Smooth muscle cell (in vitro differentiated cells): ENCODE results near the gene TUBG1. TPM values are rescaled to one million over a fixed set of nuclear protein-coding genes. Genes with fewer than 3 reads are reported as not detected.
A peak's percentile ranks its signal among the peaks of the same experiment; 100 is the strongest.

ENCODE experiments used
- DNase-seq: peaks from one replicate; lab custom pipeline; 2025; ENCODE audit not compliant: unreplicated experiment; lab: John Stamatoyannopoulos, UW
- H2AFZ ChIP-seq: fragments of 200-600 bp; sonication (generic); 2 replicates; pipeline ENCODE4 v1.6.0; 2016; ENCODE audit warnings: antibody characterized with exemption, low read depth, mild to moderate bottlenecking
- H3F3A ChIP-seq: fragments of 200-600 bp; sonication (generic); 2 replicates; pipeline ENCODE4 v1.6.0; 2017; ENCODE audit warnings: antibody characterized with exemption, low read depth
- H3K27ac ChIP-seq: fragments of 200-600 bp; sonication (generic); 2 replicates; pipeline ENCODE4 v1.5.1; 2016; ENCODE audit warnings: low read depth, mild to moderate bottlenecking
- H3K27me3 ChIP-seq: fragments of 200-600 bp; sonication (generic); 2 replicates; pipeline ENCODE4 v1.6.1; 2016; ENCODE audit warnings: low read depth, mild to moderate bottlenecking
- H3K36me3 ChIP-seq: fragments of 200-600 bp; sonication (generic); 2 replicates; pipeline ENCODE4 v1.5.1; 2016; ENCODE audit warnings: low read depth
- H3K4me1 ChIP-seq: fragments of 200-600 bp; sonication (generic); 2 replicates; pipeline ENCODE4 v1.5.1; 2016; ENCODE audit warnings: low read depth
- H3K4me2 ChIP-seq: fragments of 200-600 bp; sonication (generic); 2 replicates; pipeline ENCODE4 v1.6.0; 2016; ENCODE audit warnings: mild to moderate bottlenecking
- H3K4me3 ChIP-seq: fragments of 200-600 bp; sonication (generic); 2 replicates; pipeline ENCODE4 v1.5.1; 2016; ENCODE audit warnings: mild to moderate bottlenecking
- H3K79me2 ChIP-seq: fragments of 200-600 bp; sonication (generic); 2 replicates; pipeline ENCODE4 v1.6.0; 2016; ENCODE audit warnings: low read depth, mild to moderate bottlenecking
- H3K9ac ChIP-seq: fragments of 200-600 bp; sonication (generic); 2 replicates; pipeline ENCODE4 v1.6.0; 2016; ENCODE audit warnings: low read depth
- H3K9me3 ChIP-seq: fragments of 200-600 bp; sonication (generic); replicated peaks from 2 replicates; pipeline ENCODE4 v1.5.1; 2016; ENCODE audit warnings: low read depth
- H4K20me1 ChIP-seq: fragments of 200-600 bp; sonication (generic); 2 replicates; pipeline ENCODE4 v1.6.0; 2016; ENCODE audit warnings: low read depth
- WGBS: methylation state at CpG from one replicate; pipeline ENCODE4 v1.1.7; 2016; ENCODE audit warnings: low lambda C conversion rate; 5-methylcytosine and 5-hydroxymethylcytosine counted together
- polyA plus RNA-seq: library from polyadenylated mRNA; unstranded; fragments of >200 nt; fragmentation: Nextera tagmentation; extraction: Ambion mirVana; gene quantifications from 2 replicates; pipeline ENCODE4 v1.2.1, GENCODE V29; 2016
- total RNA-seq: library from RNA; depleted of rRNA; stranded (reverse); fragments of >200 nt; gene quantifications from 2 replicates; pipeline ENCODE4 v1.2.3, GENCODE V29; 2014
- TF ChIP-seq, protein P1 (sequence below): fragments of 200-600 bp; sonication (generic); IDR thresholded peaks from 2 replicates; pipeline ENCODE4 v1.5.1; 2017; ENCODE audit warnings: borderline replicate concordance, mild to moderate bottlenecking, antibody characterized with exemption; ENCODE audit not compliant: insufficient read depth, poor library complexity, severe bottlenecking

TUBG1 gene
- total and polyA plus RNA-seq, 2 experiments from 2014 or later: 38.7 to 102 TPM

DNA sequence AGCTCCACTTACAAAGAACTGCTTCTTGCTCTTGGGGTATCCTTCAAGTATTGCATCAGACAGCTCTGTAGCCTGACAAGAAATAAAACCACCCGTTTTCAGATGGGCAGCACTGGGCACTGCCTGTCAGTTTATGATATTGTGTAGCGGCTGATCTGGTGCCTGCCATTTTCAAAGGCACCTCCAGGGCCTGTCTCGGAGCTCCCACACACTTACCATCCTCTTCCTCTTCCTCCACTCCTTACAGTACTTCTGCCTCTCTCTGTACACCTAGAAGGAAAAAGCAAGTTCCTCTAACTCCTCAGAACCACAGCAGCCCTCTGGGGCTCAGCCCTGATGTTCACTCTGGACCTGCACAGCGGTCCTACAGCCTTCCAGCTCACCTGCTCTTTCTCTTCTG lies 36.4 kb upstream of the TUBG1 start:
- TF ChIP-seq, protein P1, sequence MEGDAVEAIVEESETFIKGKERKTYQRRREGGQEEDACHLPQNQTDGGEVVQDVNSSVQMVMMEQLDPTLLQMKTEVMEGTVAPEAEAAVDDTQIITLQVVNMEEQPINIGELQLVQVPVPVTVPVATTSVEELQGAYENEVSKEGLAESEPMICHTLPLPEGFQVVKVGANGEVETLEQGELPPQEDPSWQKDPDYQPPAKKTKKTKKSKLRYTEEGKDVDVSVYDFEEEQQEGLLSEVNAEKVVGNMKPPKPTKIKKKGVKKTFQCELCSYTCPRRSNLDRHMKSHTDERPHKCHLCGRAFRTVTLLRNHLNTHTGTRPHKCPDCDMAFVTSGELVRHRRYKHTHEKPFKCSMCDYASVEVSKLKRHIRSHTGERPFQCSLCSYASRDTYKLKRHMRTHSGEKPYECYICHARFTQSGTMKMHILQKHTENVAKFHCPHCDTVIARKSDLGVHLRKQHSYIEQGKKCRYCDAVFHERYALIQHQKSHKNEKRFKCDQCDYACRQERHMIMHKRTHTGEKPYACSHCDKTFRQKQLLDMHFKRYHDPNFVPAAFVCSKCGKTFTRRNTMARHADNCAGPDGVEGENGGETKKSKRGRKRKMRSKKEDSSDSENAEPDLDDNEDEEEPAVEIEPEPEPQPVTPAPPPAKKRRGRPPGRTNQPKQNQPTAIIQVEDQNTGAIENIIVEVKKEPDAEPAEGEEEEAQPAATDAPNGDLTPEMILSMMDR: no peak
- no peak overlapping the region for H3K4me2 ChIP-seq
- no peaks in the 10 kb centered on the region for H4K20me1 ChIP-seq
- H3K9ac ChIP-seq: no peak overlapping the region
- peaks cover 9% of the 10 kb centered on the region for H3K79me2 ChIP-seq
- DNase-seq: no peak
- H3K9me3 ChIP-seq: no peaks in the 10 kb centered on the region
- peaks cover 8% of the 10 kb centered on the region for H3K4me1 ChIP-seq
- H3K27me3 ChIP-seq: no peaks in the 10 kb centered on the region
- peaks cover 3% of the 10 kb centered on the region for H3K36me3 ChIP-seq
- no peak overlapping the region for H2AFZ ChIP-seq
- no peak overlapping the region for H3K27ac ChIP-seq
- peaks cover 14% of the 10 kb centered on the region for H3F3A ChIP-seq
- no peak overlapping the region for H3K4me3 ChIP-seq
- 98% methylated on average over 4 of the region's 4 CpGs for WGBS

DNA sequence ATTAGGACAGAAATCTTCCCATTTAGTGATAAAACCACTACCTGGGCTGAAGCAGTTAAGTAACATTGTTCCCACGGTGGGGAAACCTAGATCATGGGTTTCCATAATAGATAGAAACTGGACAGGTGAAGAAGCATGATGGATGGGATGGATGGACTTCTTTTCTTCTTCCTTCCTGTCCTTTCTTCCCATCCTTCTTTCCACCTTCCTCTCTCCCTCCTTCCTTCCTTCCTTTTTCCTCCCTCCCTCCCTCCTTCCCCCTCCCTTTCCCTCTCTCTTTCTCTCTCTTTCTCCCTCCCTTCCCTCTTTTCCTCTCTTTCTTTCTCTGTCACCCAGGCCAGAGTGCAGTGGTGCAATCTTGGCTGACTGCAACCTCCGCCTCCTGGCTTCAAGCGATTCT lies 35.0 kb upstream of the TUBG1 start:
- DNase-seq: no peak
- H2AFZ ChIP-seq: no peak overlapping the region
- no peak overlapping the region for H3K4me3 ChIP-seq
- WGBS: 98% methylated on average over 3 of the region's 3 CpGs
- H3K79me2 ChIP-seq: peaks cover 9% of the 10 kb centered on the region
- TF ChIP-seq, protein P1: no peak
- no peaks in the 10 kb centered on the region for H3K27me3 ChIP-seq
- peaks cover 15% of the 10 kb centered on the region for H3F3A ChIP-seq
- H4K20me1 ChIP-seq: peaks cover 3% of the 10 kb centered on the region
- H3K27ac ChIP-seq: no peak overlapping the region
- no peak overlapping the region for H3K9ac ChIP-seq
- peaks cover 3% of the 10 kb centered on the region for H3K36me3 ChIP-seq
- peaks cover 12% of the 10 kb centered on the region for H3K4me1 ChIP-seq
- H3K9me3 ChIP-seq: no peaks in the 10 kb centered on the region
- H3K4me2 ChIP-seq: no peak overlapping the region

DNA sequence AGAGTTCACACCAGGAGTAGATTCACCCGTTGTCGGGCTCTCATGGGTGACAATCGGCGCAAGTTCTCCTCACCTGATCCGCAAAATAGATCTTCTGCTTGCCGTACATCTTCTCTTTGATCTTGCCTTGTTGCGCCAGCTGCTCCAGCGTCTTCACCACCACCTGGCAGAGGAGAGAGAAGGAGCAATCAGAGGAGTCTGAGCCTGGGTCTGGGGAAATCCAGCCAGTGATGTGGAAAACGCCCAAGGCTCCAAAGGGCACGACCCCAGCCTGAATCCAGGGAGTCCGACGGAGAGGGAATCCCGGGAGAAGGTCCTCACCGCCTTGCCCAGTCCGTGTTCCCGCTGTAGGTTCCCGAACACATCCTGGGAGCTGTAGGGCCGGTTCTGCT lies 32.3 kb upstream of the TUBG1 start:
- Histone ChIP-seq H3K36me3 (no peaks in the 10 kb centered on the region), H3K4me2 (peak overlapping the region; percentile 91), H3K4me1 (peaks cover 12% of the 10 kb centered on the region), H3K27ac (peak overlapping the region; percentile 38), H3K27me3 (no peaks in the 10 kb centered on the region), H3K79me2 (peaks cover 9% of the 10 kb centered on the region), H3K9ac (peak overlapping the region; percentile 38), H3K9me3 (no peaks in the 10 kb centered on the region), H3F3A (peaks cover 18% of the 10 kb centered on the region), H2AFZ (no peak overlapping the region), H4K20me1 (peaks cover 3% of the 10 kb centered on the region), H3K4me3 (peak overlapping the region; percentile 79)
- 8% methylated on average over 17 of the region's 18 CpGs for WGBS
- no peak for DNase-seq
- TF ChIP-seq, protein P1: no peak

DNA sequence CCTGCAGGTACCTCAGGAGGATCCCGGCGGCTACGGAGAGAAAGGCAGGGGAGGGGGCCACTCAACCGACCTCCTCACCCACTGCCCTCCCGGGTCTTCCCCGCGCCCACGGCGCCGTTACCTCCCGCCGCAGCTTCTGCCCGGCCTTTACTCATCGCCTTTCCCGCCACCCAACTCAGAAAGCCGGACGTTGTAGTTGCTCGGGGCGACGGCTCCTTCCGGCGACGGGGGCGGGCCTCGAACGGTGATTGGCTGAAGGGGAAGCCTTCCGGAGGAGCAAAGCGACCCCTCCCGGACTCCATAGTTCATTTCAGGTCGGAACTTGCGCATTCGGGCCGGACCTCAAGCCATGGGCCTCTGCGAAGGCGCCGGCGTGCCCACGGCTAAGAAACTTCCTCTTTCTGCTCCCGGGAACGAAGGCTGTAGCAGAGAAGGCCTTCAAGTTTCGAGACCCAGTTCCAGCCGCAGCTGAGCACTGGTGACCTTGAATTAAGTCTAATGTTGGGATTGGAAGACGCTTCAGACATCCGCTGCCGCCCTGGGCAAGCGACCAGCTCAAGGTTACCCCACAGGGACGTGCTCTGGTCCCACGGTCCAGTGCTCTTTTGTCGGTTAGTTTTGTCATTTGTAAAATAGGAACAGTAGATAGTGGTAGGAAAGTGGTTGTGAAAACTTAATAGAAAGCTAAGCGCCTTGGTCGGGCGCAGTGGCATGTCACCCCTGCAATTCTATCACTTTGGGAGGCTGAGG lies 31.8 kb upstream of the TUBG1 start, which contains the start of gene PSMC3IP:
Gene PSMC3IP (minus strand): TSS at position 198 of the 750 bp plus-strand sequence. CDS start 43 bp downstream, at position 155.
- peak within 1 kb of the TSS; percentile 64 for H3K27ac ChIP-seq
- H3K36me3 ChIP-seq: no peaks in the 10 kb centered on the region
- no peaks in the 10 kb centered on the region for H3K9me3 ChIP-seq
- peak within 1 kb of the TSS; percentile 40 for H2AFZ ChIP-seq
- peaks cover 12% of the 10 kb centered on the region for H3K4me1 ChIP-seq
- TF ChIP-seq, protein P1: peak; percentile 39
- WGBS: under 1% methylated on average over 52 of the region's 52 CpGs
- DNase-seq: peak; percentile 79
- H3K4me2 ChIP-seq: peak within 1 kb of the TSS; percentile 91
- H3K9ac ChIP-seq: peak within 1 kb of the TSS; percentile 57
- peaks cover 3% of the 10 kb centered on the region for H4K20me1 ChIP-seq
- H3K4me3 ChIP-seq: peak within 1 kb of the TSS; percentile 79
- peaks cover 9% of the 10 kb centered on the region for H3K79me2 ChIP-seq
- no peaks in the 10 kb centered on the region for H3K27me3 ChIP-seq
- H3F3A ChIP-seq: peaks cover 18% of the 10 kb centered on the region
